Gastroesophageal sphincter (tissue), 4 donors: Measurements from ENCODE around the gene TBCD. TPM values are rescaled to one million over a fixed set of nuclear protein-coding genes. Genes with fewer than 3 reads are reported as not detected.
"Not testable (repeated sequence)": the region's sequence is repeated elsewhere in the genome, so short reads cannot be mapped to it uniquely, and the experiment has no call there.

Experiments used
- ATAC-seq: fragments of 150-250 bp; one replicate; pipeline ENCODE4 v1.9.1; 2016; ENCODE audit warnings: mild to moderate bottlenecking, moderate library complexity
- H3K27ac ChIP-seq, 4 donors: fragments of 200-600 bp; sonication (generic) in 3 of 4; 1 replicate in 3 of 4; 2 replicates in 1 of 4; pipeline ENCODE4 v1.5.1; 2016 to 2019
- H3K27me3 ChIP-seq: fragments of 200-600 bp; sonication (generic); one replicate; pipeline ENCODE4 v1.5.1; 2019
- H3K36me3 ChIP-seq, 2 donors: fragments of 200-600 bp; sonication (generic); one replicate each; pipeline ENCODE4 v1.5.1; 2019; ENCODE audit warnings: control low read depth in 1 of 2
- H3K4me1 ChIP-seq, 3 donors: fragments of 200-600 bp; sonication (generic); 1 replicate in 2 of 3; 2 replicates in 1 of 3; pipeline ENCODE4 v1.5.1; 2016 to 2019; ENCODE audit warnings: control low read depth in 2 of 3
- H3K4me3 ChIP-seq, 2 donors: fragments of 200-600 bp; sonication (generic); one replicate each; pipeline ENCODE4 v1.5.1; 2019; ENCODE audit warnings: mild to moderate bottlenecking in 1 of 2, moderate library complexity in 1 of 2
- H3K9me3 ChIP-seq, 3 donors: fragments of 200-600 bp; sonication (generic); one replicate each; pipeline ENCODE4 v1.5.1; 2017 to 2019; ENCODE audit warnings: control low read depth in 2 of 3
- EP300 ChIP-seq: sonication (generic); formaldehyde crosslinking; IDR thresholded peaks from one replicate; pipeline ENCODE4 v1.6.1; 2017; ENCODE audit warnings: antibody characterized with exemption, mild to moderate bottlenecking
- POLR2A ChIP-seq, 2 donors: fragments of 450-650 bp; IDR thresholded peaks; one replicate each; pipeline ENCODE4 v1.6.1; 2017; ENCODE audit warnings: antibody characterized with exemption in 2 of 2, mild to moderate bottlenecking in 2 of 2, moderate library complexity in 1 of 2
- POLR2AphosphoS5 ChIP-seq: sonication (generic); formaldehyde crosslinking; IDR thresholded peaks from one replicate; pipeline ENCODE4 v1.6.1; 2017; ENCODE audit warnings: antibody characterized with exemption
- WGBS, 2 donors: methylation state at CpG; one replicate each; pipeline ENCODE4 v1.1.5; 2018; ENCODE audit warnings: low coverage in 1 of 2; 5-methylcytosine and 5-hydroxymethylcytosine counted together
- total RNA-seq, 4 donors: library from RNA; depleted of rRNA; stranded (reverse); fragments of >200 nt; gene quantifications; one replicate each; pipeline ENCODE4 v1.1.0, GENCODE V29; 2016
- TF ChIP-seq, protein P1 (sequence below), 4 experiments: fragments of 200-600 bp in 2 of 4; fragments of 450-650 bp in 2 of 4; sonication (generic) in 1 of 4; IDR thresholded peaks; one replicate each; pipeline ENCODE4 v1.5.1; 2017 to 2019; ENCODE audit warnings: antibody characterized with exemption in 4 of 4, mild to moderate bottlenecking in 2 of 4, moderate library complexity in 2 of 4

The TBCD gene
- total RNA-seq, 4 donors from 2014 or later = 32.0 to 57.8 (median 47.0) TPM

DNA sequence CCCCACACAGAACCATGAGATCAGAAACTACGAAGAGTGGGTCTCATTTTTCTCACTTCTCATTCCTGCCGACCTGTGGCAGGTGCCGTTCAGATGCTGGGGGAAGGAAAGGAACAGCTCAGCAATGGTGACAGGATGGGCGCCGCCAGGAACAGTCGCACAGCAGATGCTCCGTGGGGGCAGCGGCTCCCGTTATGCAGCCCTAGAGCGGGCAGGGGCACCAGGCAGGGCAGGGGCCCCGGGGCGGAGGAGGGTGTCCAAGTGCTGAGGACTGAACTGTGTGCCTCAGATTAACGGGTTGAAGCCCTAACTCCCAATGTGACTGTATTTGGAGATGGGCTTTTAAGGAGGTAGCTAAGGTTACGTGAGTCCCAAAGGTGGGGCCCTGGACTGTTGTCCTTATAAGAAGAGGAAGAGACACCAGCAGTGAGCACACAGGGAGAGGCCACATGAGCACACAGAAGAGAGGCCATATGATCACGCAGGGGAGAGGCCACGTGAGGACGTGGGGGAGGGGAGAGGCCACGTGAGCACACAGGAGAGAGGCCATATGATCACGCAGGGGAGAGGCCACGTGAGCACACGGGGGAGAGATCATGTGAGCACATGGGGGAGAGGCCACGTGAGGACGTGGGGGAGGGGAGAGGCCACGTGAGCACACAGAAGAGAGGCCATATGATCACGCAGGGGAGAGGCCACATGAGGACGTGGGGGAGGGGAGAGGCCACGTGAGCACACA, 231.8 kb downstream of the TBCD start:
- 88 to 94% methylated on average over 17 to 19 of the region's 27 CpGs for WGBS, 2 donors
- no peak for ATAC-seq

DNA sequence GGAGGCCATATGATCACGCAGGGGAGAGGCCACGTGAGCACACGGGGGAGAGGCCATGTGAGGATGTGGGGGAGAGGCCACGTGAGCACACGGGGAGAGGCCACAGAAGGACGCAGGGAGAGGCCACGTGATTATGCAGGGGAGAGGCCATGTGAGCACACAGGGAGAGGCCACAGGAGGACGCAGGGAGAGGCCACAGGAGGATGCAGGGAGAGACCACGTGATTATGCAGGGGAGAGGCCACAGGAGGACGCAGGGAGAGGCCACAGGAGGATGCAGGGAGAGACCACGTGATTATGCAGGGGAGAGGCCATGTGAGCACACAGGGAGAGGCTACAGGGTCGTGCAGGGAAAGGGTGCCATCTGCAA, 232.4 kb downstream of the TBCD start:
- 69 to 83% methylated on average over 11 of the region's 12 CpGs for WGBS, 2 donors
- not testable (repeated sequence) for ATAC-seq, H3K27ac ChIP-seq, H3K4me1 ChIP-seq, H3K27me3 ChIP-seq, H3K9me3 ChIP-seq, H3K4me3 ChIP-seq, H3K36me3 ChIP-seq

More for the DNA sequence above, 231.8 kb downstream of the TBCD start:
- peaks cover 0 to 5% (median 0%) of the 10 kb centered on the region in 3 donors for H3K4me1 ChIP-seq
- H3K4me3 ChIP-seq = no peak overlapping the region
- no peak overlapping the region for H3K27ac ChIP-seq
- H3K36me3 ChIP-seq = no peaks in the 10 kb centered on the region
- TF ChIP-seq, protein P1, sequence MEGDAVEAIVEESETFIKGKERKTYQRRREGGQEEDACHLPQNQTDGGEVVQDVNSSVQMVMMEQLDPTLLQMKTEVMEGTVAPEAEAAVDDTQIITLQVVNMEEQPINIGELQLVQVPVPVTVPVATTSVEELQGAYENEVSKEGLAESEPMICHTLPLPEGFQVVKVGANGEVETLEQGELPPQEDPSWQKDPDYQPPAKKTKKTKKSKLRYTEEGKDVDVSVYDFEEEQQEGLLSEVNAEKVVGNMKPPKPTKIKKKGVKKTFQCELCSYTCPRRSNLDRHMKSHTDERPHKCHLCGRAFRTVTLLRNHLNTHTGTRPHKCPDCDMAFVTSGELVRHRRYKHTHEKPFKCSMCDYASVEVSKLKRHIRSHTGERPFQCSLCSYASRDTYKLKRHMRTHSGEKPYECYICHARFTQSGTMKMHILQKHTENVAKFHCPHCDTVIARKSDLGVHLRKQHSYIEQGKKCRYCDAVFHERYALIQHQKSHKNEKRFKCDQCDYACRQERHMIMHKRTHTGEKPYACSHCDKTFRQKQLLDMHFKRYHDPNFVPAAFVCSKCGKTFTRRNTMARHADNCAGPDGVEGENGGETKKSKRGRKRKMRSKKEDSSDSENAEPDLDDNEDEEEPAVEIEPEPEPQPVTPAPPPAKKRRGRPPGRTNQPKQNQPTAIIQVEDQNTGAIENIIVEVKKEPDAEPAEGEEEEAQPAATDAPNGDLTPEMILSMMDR (IDR thresholded peaks at IDR 0.05) = no peak
- TF ChIP-seq EP300 (no peak), POLR2A (IDR thresholded peaks at IDR 0.05) (no peak), POLR2AphosphoS5 (no peak)
- no peaks in the 10 kb centered on the region for H3K27me3 ChIP-seq
- H3K9me3 ChIP-seq = no peaks in the 10 kb centered on the region

DNA sequence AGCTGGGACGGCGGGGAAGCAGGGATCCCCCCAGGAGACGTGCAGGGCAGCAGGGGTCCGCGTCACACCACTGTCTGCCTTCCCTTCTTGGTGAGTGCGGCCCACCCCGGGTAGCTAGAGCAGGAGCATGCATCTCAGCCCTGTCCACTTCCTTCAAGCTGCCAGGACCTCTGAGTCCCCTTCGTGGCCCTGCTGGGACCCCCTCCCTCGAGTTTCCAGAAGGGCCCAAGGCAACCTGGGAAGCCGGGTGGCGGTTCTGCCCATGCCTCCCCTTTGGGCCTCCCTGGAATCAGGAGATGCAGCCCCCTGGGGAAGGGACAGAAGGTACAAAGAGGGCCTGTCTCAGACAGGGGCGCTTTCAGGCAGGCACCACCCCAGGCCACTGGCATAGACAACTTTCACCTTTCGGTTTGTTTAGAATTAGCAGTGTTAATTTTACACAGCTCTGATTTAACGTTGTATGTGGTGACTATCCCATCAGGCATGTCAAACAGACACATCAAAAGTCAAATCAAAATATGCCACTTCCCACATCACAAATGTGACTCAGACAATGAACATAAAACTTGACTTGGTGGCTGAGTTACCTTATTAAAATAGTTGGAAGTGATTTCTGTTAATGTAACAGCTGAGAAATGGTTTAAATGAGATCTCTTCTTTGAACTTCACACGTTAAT, 233.0 kb downstream of the TBCD start:
- TF ChIP-seq POLR2AphosphoS5 (no peak), EP300 (no peak), POLR2A (IDR thresholded peaks at IDR 0.05) (no peak)
- TF ChIP-seq, protein P1 (IDR thresholded peaks at IDR 0.05) = no peak
- ATAC-seq = no peak
- H3K36me3 ChIP-seq = no peaks in the 10 kb centered on the region
- WGBS, 2 donors = 75 to 79% methylated on average over 3 to 4 of the region's 15 CpGs
- H3K9me3 ChIP-seq = no peaks in the 10 kb centered on the region
- no peak overlapping the region for H3K4me3 ChIP-seq
- H3K27ac ChIP-seq = no peak overlapping the region
- H3K27me3 ChIP-seq = no peaks in the 10 kb centered on the region
- H3K4me1 ChIP-seq = peaks cover 0 to 5% (median 0%) of the 10 kb centered on the region in 3 donors

GRCh38 chr17:82985428-82985805, 233.6 kb downstream of the TBCD start:
- TF ChIP-seq POLR2A (IDR thresholded peaks at IDR 0.05) (no peak), EP300 (no peak), POLR2AphosphoS5 (no peak)
- TF ChIP-seq, protein P1 (IDR thresholded peaks at IDR 0.05) = no peak
- Histone ChIP-seq H3K27ac (no peak overlapping the region), H3K4me1 (peaks cover 0 to 5% (median 0%) of the 10 kb centered on the region in 3 donors), H3K36me3 (no peaks in the 10 kb centered on the region), H3K27me3 (no peaks in the 10 kb centered on the region), H3K4me3 (no peak overlapping the region), H3K9me3 (no peaks in the 10 kb centered on the region)
- no peak for ATAC-seq
- WGBS, 2 donors = 94% methylated on average over 11 of the region's 11 CpGs; no CpG with 5 or more reads in 1 of the 2 donors

GRCh38 chr17:82985973-82986372, 234.1 kb downstream of the TBCD start:
- no peak for ATAC-seq
- H3K9me3 ChIP-seq = no peaks in the 10 kb centered on the region
- H3K27ac ChIP-seq = no peak overlapping the region
- peak overlapping the region in 1 of 2 donors; percentile 7 for H3K4me3 ChIP-seq
- TF ChIP-seq, protein P1 (IDR thresholded peaks at IDR 0.05) = no peak
- no peak for TF ChIP-seq POLR2A (IDR thresholded peaks at IDR 0.05)
- TF ChIP-seq POLR2AphosphoS5 = no peak
- TF ChIP-seq EP300 = no peak
- H3K4me1 ChIP-seq = peaks cover 0 to 5% (median 0%) of the 10 kb centered on the region in 3 donors
- H3K36me3 ChIP-seq = no peaks in the 10 kb centered on the region
- 86% methylated on average over 1 of the region's 17 CpGs; no CpG with 5 or more reads in 1 of the 2 donors for WGBS, 2 donors
- no peaks in the 10 kb centered on the region for H3K27me3 ChIP-seq

- H3K9me3 ChIP-seq = peaks cover 0 to 14% (median 0%) of the 10 kb centered on the region in 3 donors
- not testable (repeated sequence) for H3K27me3 ChIP-seq, H3K4me3 ChIP-seq, H3K4me1 ChIP-seq, ATAC-seq, H3K27ac ChIP-seq, H3K36me3 ChIP-seq
- 84 to 100% methylated on average over 2 to 3 of the region's 3 CpGs for WGBS, 2 donors
These were observed 237.2 kb downstream of the TBCD start for GRCh38 chr17:82989051-82989450.
